NCI-H2029 treated with DMSO at 0.1 percent for 48 hours (cell line): ENCODE measurements around the gene TLE4.

Experiments used
- DNase-seq: peaks from one replicate; lab custom pipeline; 2025; lab: John Stamatoyannopoulos, UW

The TLE4 gene

GRCh38 chr9:79691496-79691895 lies 119.7 kb downstream of the TLE4 start:
- no peak for DNase-seq

GRCh38 chr9:79692857-79693571 lies 121.2 kb downstream of the TLE4 start:
- DNase-seq: no peak

GRCh38 chr9:79693750-79694149 lies 122.0 kb downstream of the TLE4 start:
- DNase-seq: peak; percentile 70

- DNase-seq: no peak
Measured at GRCh38 chr9:79694208-79694607, 122.4 kb downstream of the TLE4 start.

GRCh38 chr9:79694676-79695400 lies 123.1 kb downstream of the TLE4 start:
- no peak for DNase-seq

GRCh38 chr9:79695531-79696175 lies 123.9 kb downstream of the TLE4 start:
- no peak for DNase-seq

GRCh38 chr9:79698967-79699366 lies 127.2 kb downstream of the TLE4 start:
- no peak for DNase-seq

- no peak for DNase-seq
Measured at GRCh38 chr9:79699479-79699878, 127.7 kb downstream of the TLE4 start.

- no peak for DNase-seq
Measured at GRCh38 chr9:79700607-79701360, 129.0 kb downstream of the TLE4 start.

- DNase-seq: no peak
Measured at GRCh38 chr9:79701651-79702050, 129.9 kb downstream of the TLE4 start.

GRCh38 chr9:79705704-79706103 lies 133.9 kb downstream of the TLE4 start:
- no peak for DNase-seq

GRCh38 chr9:79706512-79706911 lies 134.7 kb downstream of the TLE4 start:
- no peak for DNase-seq

GRCh38 chr9:79707589-79707988 lies 135.8 kb downstream of the TLE4 start:
- no peak for DNase-seq

- no peak for DNase-seq
Measured at GRCh38 chr9:79708541-79708940, 136.8 kb downstream of the TLE4 start.

GRCh38 chr9:79709743-79710674 lies 138.2 kb downstream of the TLE4 start:
- DNase-seq: no peak

- DNase-seq: no peak
Measured at GRCh38 chr9:79711874-79712273, 140.1 kb downstream of the TLE4 start.

GRCh38 chr9:79719021-79719420 lies 147.3 kb downstream of the TLE4 start:
- no peak for DNase-seq

GRCh38 chr9:79719989-79720388 lies 148.2 kb downstream of the TLE4 start:
- no peak for DNase-seq

GRCh38 chr9:79731171-79731890 lies 159.6 kb downstream of the TLE4 start:
- DNase-seq: no peak

GRCh38 chr9:79735023-79735779 lies 163.4 kb downstream of the TLE4 start:
- DNase-seq: no peak
